HG02973 (cell line): ENCODE measurements around the gene EXD1.
"Not testable (repeated sequence)": the region's sequence is repeated elsewhere in the genome, so short reads cannot be mapped to it uniquely, and the experiment has no call there.

Experiments
- ATAC-seq: cut with Tn5 transposase; IDR thresholded peaks from one replicate; pipeline ENCODE4 v1.9.1; 2021; ENCODE audit warnings: moderate library complexity; ENCODE audit not compliant: unreplicated experiment

EXD1 gene

DNA sequence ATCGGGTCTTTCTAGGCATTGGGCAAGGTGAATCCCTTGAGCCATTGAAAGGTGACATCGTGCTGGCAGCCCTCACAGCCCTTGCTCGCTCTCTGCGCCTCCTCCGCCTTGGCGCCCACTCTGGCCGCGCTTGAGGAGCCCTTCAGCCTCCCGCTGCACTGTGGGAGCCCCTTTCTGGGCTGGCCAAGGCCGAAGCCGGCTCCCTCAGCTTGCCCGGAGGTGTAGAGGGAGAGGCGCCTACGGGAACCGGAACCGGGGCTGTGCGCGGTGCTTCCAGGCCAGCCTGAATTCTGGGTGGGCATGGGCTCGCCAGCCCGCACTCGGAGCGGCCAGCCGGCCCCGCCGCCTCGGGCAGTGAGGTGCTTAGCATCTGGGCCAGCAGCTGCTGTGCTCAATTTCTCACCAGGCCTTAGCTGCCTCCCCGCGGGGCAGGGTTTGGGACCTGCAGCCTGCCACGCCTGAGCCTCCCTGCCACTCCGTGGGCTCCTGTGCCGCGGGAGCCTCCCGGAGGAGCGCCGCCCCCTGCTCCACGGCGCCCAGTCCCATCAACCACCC is 79.0 kb downstream of the EXD1 start:
- ATAC-seq: no peak

DNA sequence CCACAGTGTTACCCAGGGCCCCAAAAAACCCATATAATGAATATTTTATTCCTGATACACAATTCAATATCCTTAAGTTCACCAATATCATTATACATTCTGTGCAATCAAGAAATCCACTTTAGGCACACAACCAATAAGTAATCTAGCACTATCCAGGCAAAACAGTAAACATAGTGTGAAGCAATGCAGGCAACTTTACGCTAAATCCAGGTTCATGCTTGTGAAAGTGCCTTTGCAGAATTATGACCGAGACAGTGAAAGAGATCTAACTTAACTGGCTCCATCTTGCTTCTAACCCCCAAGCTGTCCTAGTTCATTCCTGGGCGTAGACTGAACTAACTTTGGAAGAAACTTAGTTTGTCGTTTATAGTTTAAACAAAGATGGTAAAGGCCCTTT is 80.3 kb downstream of the EXD1 start:
- ATAC-seq: no peak

DNA sequence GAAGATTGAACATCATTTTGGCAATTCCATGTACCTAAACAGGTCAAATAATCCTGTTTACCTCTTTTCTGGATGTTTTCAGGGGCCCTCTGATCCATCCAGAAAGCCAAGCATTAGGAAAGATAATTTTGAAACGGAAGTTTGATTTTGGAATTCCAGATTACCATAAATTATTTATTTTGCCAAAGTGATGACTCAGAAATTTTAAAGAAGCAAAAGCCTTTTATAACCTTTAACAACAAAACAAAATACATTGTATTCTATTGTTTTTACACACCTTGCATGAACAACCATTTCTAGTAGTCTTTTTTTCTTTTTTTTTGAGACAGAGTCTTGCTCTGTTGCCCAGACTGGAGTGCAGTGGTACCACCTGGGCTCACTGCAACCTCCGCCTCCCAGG is 82.5 kb downstream of the EXD1 start:
- no peak for ATAC-seq

DNA sequence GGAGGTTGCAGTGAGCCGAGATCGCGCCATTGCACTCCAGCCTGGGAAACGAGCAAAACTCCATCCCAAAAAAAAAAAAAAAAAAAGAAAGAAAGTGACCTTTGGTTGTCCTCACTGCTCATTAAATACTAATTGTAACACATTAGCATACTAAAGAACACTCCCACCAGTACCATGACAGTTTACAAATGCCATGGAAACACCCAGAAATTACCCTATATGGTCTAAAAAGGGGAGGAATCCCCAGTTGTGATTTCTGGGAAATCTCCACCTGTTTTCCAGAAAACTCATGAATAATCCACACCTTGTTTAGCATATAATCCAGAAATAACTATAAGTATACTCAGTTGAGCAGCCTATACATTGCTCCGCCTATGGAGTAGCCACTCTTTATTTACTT is 90.9 kb downstream of the EXD1 start:
- no peak for ATAC-seq

DNA sequence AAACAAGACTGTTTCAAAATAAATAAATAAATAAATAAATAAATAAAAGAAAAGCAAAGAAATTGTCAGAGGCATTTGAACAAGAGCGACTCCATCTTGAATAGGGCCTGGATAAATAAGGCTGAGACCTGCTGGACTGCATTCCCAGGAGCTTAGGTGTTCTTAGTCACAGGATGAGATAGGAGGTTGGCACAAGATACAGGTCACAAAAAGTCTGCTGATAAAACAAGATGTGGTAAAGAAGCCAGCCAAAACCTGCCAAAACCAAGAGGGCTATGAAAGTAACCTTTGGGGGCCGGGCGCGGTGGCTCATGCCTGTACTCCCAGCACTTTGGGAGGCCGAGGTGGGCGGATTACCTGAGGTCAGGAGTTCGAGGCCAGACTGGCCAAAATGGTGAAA is 91.4 kb downstream of the EXD1 start:
- ATAC-seq: not testable (repeated sequence)

DNA sequence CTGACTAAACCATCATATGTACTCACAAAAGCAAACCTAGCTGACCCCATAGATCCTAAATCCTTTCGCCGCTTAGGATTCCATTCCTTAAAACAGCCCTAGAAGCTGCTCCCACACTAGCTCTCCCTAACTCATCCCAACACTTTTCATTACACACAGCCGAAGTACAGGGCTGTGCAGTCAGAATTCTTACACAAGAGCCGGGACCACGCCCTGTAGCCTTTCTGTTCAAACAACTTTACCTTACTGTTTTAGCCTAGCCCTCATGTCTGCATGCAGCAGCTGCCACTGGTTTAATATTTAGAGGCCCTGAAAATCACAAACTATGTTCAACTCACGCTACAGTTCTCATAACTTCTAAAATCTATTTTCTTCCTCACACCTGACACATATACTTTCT is 95.0 kb downstream of the EXD1 start:
- not testable (repeated sequence) for ATAC-seq

DNA sequence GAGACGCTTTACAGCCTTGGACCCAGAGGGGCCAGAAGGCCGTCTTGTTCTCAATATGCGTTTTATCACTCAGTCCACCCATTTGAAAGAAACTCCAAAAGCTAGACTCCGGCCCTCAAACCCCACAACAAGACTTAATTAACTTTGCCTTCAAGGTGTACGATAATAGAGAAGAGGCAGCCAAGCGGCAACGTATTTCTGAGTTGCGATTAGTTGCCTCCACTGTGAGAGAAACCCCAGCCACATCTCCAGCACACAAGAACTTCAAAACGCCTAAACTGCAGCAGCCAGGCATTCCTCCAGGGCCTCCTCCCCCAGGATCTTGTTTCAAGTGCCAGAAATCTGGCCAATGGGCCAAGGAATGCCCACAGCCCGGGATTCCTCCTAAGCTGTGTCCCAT is 97.1 kb downstream of the EXD1 start:
- ATAC-seq: no peak
